Ovary (tissue), 9 donors: ENCODE measurements around the gene CR1L. TPM values are rescaled to one million over a fixed set of nuclear protein-coding genes. Genes with fewer than 3 reads are reported as not detected.
"Not testable (repeated sequence)": the region's sequence is repeated elsewhere in the genome, so short reads cannot be mapped to it uniquely, and the experiment has no call there.

Experiments used
- DNase-seq, 5 donors: peaks; one replicate each; pipeline ENCODE4 v3.0.0-alpha.2; 2019 to 2020
- H3K27ac ChIP-seq, 2 donors: fragments of 200-600 bp; one replicate each; pipeline versions ENCODE4 v1.5.1 to v1.8.0; 2019 to 2022
- H3K27me3 ChIP-seq: fragments of 200-600 bp; one replicate; pipeline ENCODE4 v1.8.0; 2022
- H3K36me3 ChIP-seq: fragments of 200-600 bp; sonication (generic); one replicate; pipeline ENCODE4 v1.5.1; 2019
- H3K4me1 ChIP-seq: one replicate; pipeline ENCODE4 v1.8.1; 2013; ENCODE audit warnings: mild to moderate bottlenecking, moderate library complexity; ENCODE audit not compliant: insufficient read depth
- H3K4me3 ChIP-seq: fragments of 200-600 bp; sonication (generic); one replicate; pipeline ENCODE4 v1.5.1; 2017
- H3K9me3 ChIP-seq, 2 donors: fragments of 200-600 bp in 1 of 2; sonication (generic) in 1 of 2; one replicate each; pipeline versions ENCODE4 v1.5.1 to v1.8.1; 2013 to 2019; ENCODE audit warnings: mild to moderate bottlenecking in 1 of 2, moderate library complexity in 1 of 2
- CTCF ChIP-seq, 3 donors: fragments of 450-650 bp in 2 of 3; fragments of 200-600 bp in 1 of 3; IDR thresholded peaks; one replicate each; pipeline versions ENCODE4 v1.5.1 to v1.8.0; 2016 to 2022; ENCODE audit warnings: antibody characterized with exemption in 3 of 3, mild to moderate bottlenecking in 1 of 3
- EP300 ChIP-seq: sonication (generic); formaldehyde crosslinking; IDR thresholded peaks from one replicate; pipeline ENCODE4 v1.6.1; 2017; ENCODE audit warnings: antibody characterized with exemption
- POLR2A ChIP-seq: fragments of 450-650 bp; IDR thresholded peaks from one replicate; pipeline ENCODE4 v1.6.1; 2017; ENCODE audit warnings: antibody characterized with exemption, mild to moderate bottlenecking, moderate library complexity
- WGBS, 3 donors: extraction: QIAGEN DNeasy Blood & Tissue Kit in 1 of 3; methylation state at CpG; one replicate each; pipeline versions ENCODE4 v1.1.5 to v1.1.7; 2013 to 2017; 5-methylcytosine and 5-hydroxymethylcytosine counted together
- intact Hi-C, 4 donors: fragments of 100-400 bp; cut with DNase I; formaldehyde crosslinking; loops; one replicate each; pipeline versions ENCODE4 v1.11.0 to v1.15.1; 2022 to 2023
- polyA plus RNA-seq, 2 donors: library from polyadenylated mRNA; stranded (reverse); fragments of 200-250 nt in 1 of 2; fragments of 350-450 nt in 1 of 2; fragmentation: Illumina TruSeq in 1 of 2; extraction: RNeasy Lipid Tissue Mini Kit (QIAGEN cat#74804) in 1 of 2; gene quantifications; one replicate each; pipeline ENCODE4 v1.2.3, GENCODE V29; 2013 to 2014
- total RNA-seq, 7 donors: library from RNA; depleted of rRNA in 2 of 7; stranded (reverse); fragments of >200 nt in 2 of 7; fragmentation: NEBNext Ultra II Directional in 3 of 7; extraction: Animal tissue kit (Norgen Biotek cat#: 25700) in 3 of 7; gene quantifications; one replicate each; pipeline versions ENCODE4 v1.1.0 to v1.2.4, GENCODE V29; 2016 to 2023
- donor health status: DM: no; HTN: no; CAD: no; lungs with moderate emphysema.
- donor health status: DM: no; HTN: no; CAD: no.
- donor health status: Bipolar disorder and iron deficiency.
- donor health status: DM: yes; HTN: yes; CAD: no.
- donor health status: DM: no; HTN: no; CAD: no.
- donor health status: DM: yes; HTN: yes; CAD: no.

Gene CR1L
- total and polyA plus RNA-seq, 9 donors, result 0.92 TPM; not detected in 8

GRCh38 chr1:207750631-207751305, 105.8 kb downstream of the CR1L start:
- intact Hi-C loops, result no loop called here
- no peaks in the 10 kb centered on the region for H3K27me3 ChIP-seq
- H3K36me3 ChIP-seq, result no peaks in the 10 kb centered on the region
- H3K9me3 ChIP-seq, result no peaks in the 10 kb centered on the region
- TF ChIP-seq CTCF (IDR thresholded peaks at IDR 0.05) (no peak), POLR2A (no peak), EP300 (no peak)
- DNase-seq, result no peak
- peaks cover 18% of the 10 kb centered on the region for H3K4me1 ChIP-seq
- H3K4me3 ChIP-seq, result peak overlapping the region; percentile 89
- WGBS, 3 donors, result 68 to 70% (median 70%) methylated on average over 5 of the region's 5 CpGs
- H3K27ac ChIP-seq, result peak overlapping the region in 1 of 2 donors; percentile 88

GRCh38 chr1:207751463-207751789, 106.5 kb downstream of the CR1L start:
- intact Hi-C loops, H3K27me3 ChIP-seq, H3K9me3 ChIP-seq, H3K36me3 ChIP-seq: not testable (repeated sequence)
- WGBS, 3 donors, result 1 to 7% (median 4%) methylated on average over 7 of the region's 7 CpGs
- peak in 1 of 5 donors; percentile 22 for DNase-seq
- Histone ChIP-seq H3K4me1 (peaks cover 19% of the 10 kb centered on the region), H3K4me3 (peak overlapping the region; percentile 89), H3K27ac (peak overlapping the region in 1 of 2 donors; percentile 88)

GRCh38 chr1:207751790-207752455, 107.0 kb downstream of the CR1L start, which contains the start of gene CD46:
TSS of gene CD46 (plus strand) at chr1:207752054. CDS start at chr1:207752213, 159 bp downstream.
- no peaks in the 10 kb centered on the region for H3K9me3 ChIP-seq
- peak; percentile 85 for TF ChIP-seq EP300
- TF ChIP-seq CTCF (IDR thresholded peaks at IDR 0.05), result no peak
- peak; percentile 72 for TF ChIP-seq POLR2A
- peak within 1 kb of the TSS; percentile 32 to 88 for H3K27ac ChIP-seq
- peak; percentile 94 to 97 (median 96) for DNase-seq
- intact Hi-C loops, result no loop called here
- H3K27me3 ChIP-seq, result no peaks in the 10 kb centered on the region
- H3K36me3 ChIP-seq, result no peaks in the 10 kb centered on the region
- WGBS, 3 donors, result 0 to 1% (median 0%) methylated on average over 37 to 55 of the region's 55 CpGs
- H3K4me3 ChIP-seq, result peak within 1 kb of the TSS; percentile 89
- H3K4me1 ChIP-seq, result peaks cover 19% of the 10 kb centered on the region

- Histone ChIP-seq H3K9me3 (no peaks in the 10 kb centered on the region), H3K27me3 (no peaks in the 10 kb centered on the region), H3K4me3 (peak overlapping the region; percentile 89), H3K27ac (peak overlapping the region; percentile 32 to 88), H3K4me1 (peaks cover 19% of the 10 kb centered on the region), H3K36me3 (no peaks in the 10 kb centered on the region)
- intact Hi-C loops, result no loop called here
- 1 to 2% (median 1%) methylated on average over 30 of the region's 30 CpGs for WGBS, 3 donors
- peak in 2 of 5 donors; percentile 25 to 38 for DNase-seq
- no peak for TF ChIP-seq CTCF (IDR thresholded peaks at IDR 0.05)
Measured at GRCh38 chr1:207752456-207752998, 107.6 kb downstream of the CR1L start.

GRCh38 chr1:207753611-207754010, 108.7 kb downstream of the CR1L start:
- WGBS, 3 donors, result 76 to 81% (median 80%) methylated on average over 7 of the region's 7 CpGs
- Histone ChIP-seq H3K27ac (no peak overlapping the region), H3K4me1 (peaks cover 19% of the 10 kb centered on the region), H3K4me3 (peak overlapping the region; percentile 89), H3K36me3 (no peaks in the 10 kb centered on the region), H3K27me3 (no peaks in the 10 kb centered on the region), H3K9me3 (no peaks in the 10 kb centered on the region)
- TF ChIP-seq EP300 (no peak), CTCF (IDR thresholded peaks at IDR 0.05) (no peak), POLR2A (no peak)
- intact Hi-C loops, result no loop called here
- DNase-seq, result no peak
